Measurements from ENCODE around the gene PAX2.

Gene PAX2

GRCh38 chr10:100769481-100769880, 24.1 kb downstream of the PAX2 start:
- in situ Hi-C loops (cut with MboI; ENCODE audit: low sequenced_read_pairs): no loop called here
- peaks cover 7% of the 10 kb centered on the region; the same call in 1 of the 2 replicates for H3K27me3 ChIP-seq (ENCODE audit: low read depth)
- no peak for DNase-seq (ENCODE audit: low spot score in 2 of 2)

GRCh38 chr10:100773646-100774045, 28.3 kb downstream of the PAX2 start:
- H3K27me3 ChIP-seq (ENCODE audit: low read depth): peaks cover 4% of the 10 kb centered on the region; the same call in 1 of the 2 replicates
- in situ Hi-C loops (cut with MboI; ENCODE audit: low sequenced_read_pairs): no loop called here
- no peaks in the 10 kb centered on the region for H3K9me3 ChIP-seq

More at GRCh38 chr10:100769481-100769880, 24.1 kb downstream of the PAX2 start:
- Histone ChIP-seq H3K9me3 (no peaks in the 10 kb centered on the region), H3K36me3 (replicated peaks) (no peaks in the 10 kb centered on the region), H3K4me1 (no peaks in the 10 kb centered on the region), H3K4me3 (no peak overlapping the region)

GRCh38 chr10:100774223-100774622, 28.8 kb downstream of the PAX2 start:
- Histone ChIP-seq H3K4me3 (no peak overlapping the region), H3K4me1 (no peaks in the 10 kb centered on the region), H3K9me3 (no peaks in the 10 kb centered on the region), H3K27me3 (ENCODE audit: low read depth) (peaks cover 2% of the 10 kb centered on the region; the same call in 1 of the 2 replicates), H3K36me3 (replicated peaks) (no peaks in the 10 kb centered on the region)
- DNase-seq (ENCODE audit: low spot score in 2 of 2): no peak
- in situ Hi-C loops (cut with MboI; ENCODE audit: low sequenced_read_pairs): no loop called here

More at GRCh38 chr10:100773646-100774045, 28.3 kb downstream of the PAX2 start:
- no peaks in the 10 kb centered on the region for H3K36me3 ChIP-seq (replicated peaks)
- no peak for DNase-seq (ENCODE audit: low spot score in 2 of 2)
- H3K4me3 ChIP-seq: no peak overlapping the region
- H3K4me1 ChIP-seq: no peaks in the 10 kb centered on the region

- DNase-seq (ENCODE audit: low spot score in 2 of 2): no peak
- H3K27me3 ChIP-seq (ENCODE audit: low read depth): no peaks in the 10 kb centered on the region; the same call in 1 of the 2 replicates
- no peak overlapping the region for H3K4me3 ChIP-seq
- H3K4me1 ChIP-seq: no peaks in the 10 kb centered on the region
- in situ Hi-C loops (cut with MboI; ENCODE audit: low sequenced_read_pairs): no loop called here
- no peaks in the 10 kb centered on the region for H3K36me3 ChIP-seq (replicated peaks)
- no peaks in the 10 kb centered on the region for H3K9me3 ChIP-seq
These were observed 29.5 kb downstream of the PAX2 start for GRCh38 chr10:100774876-100775275.

GRCh38 chr10:100775386-100775785, 30.0 kb downstream of the PAX2 start:
- no peaks in the 10 kb centered on the region for H3K4me1 ChIP-seq
- in situ Hi-C loops (cut with MboI; ENCODE audit: low sequenced_read_pairs): no loop called here
- H3K36me3 ChIP-seq (replicated peaks): no peaks in the 10 kb centered on the region
- no peaks in the 10 kb centered on the region; the same call in 1 of the 2 replicates for H3K27me3 ChIP-seq (ENCODE audit: low read depth)
- no peak for DNase-seq (ENCODE audit: low spot score in 2 of 2)
- no peaks in the 10 kb centered on the region for H3K9me3 ChIP-seq
- no peak overlapping the region for H3K4me3 ChIP-seq

GRCh38 chr10:100775871-100776270, 30.5 kb downstream of the PAX2 start:
- DNase-seq (ENCODE audit: low spot score in 2 of 2): no peak
- Histone ChIP-seq H3K9me3 (no peaks in the 10 kb centered on the region), H3K27me3 (ENCODE audit: low read depth) (no peaks in the 10 kb centered on the region; the same call in 1 of the 2 replicates), H3K36me3 (replicated peaks) (no peaks in the 10 kb centered on the region), H3K4me3 (no peak overlapping the region), H3K4me1 (no peaks in the 10 kb centered on the region)
- in situ Hi-C loops (cut with MboI; ENCODE audit: low sequenced_read_pairs): no loop called here

- Histone ChIP-seq H3K4me1 (no peaks in the 10 kb centered on the region), H3K4me3 (no peak overlapping the region), H3K9me3 (no peaks in the 10 kb centered on the region), H3K36me3 (replicated peaks) (no peaks in the 10 kb centered on the region), H3K27me3 (ENCODE audit: low read depth) (no peaks in the 10 kb centered on the region; the same call in 1 of the 2 replicates)
- DNase-seq (ENCODE audit: low spot score in 2 of 2): no peak
- in situ Hi-C loops (cut with MboI; ENCODE audit: low sequenced_read_pairs): no loop called here
These were observed 31.3 kb downstream of the PAX2 start for GRCh38 chr10:100776671-100777070.

GRCh38 chr10:100779329-100779728, 33.9 kb downstream of the PAX2 start:
- no peak overlapping the region for H3K4me3 ChIP-seq
- DNase-seq (ENCODE audit: low spot score in 2 of 2): no peak
- in situ Hi-C loops (cut with MboI; ENCODE audit: low sequenced_read_pairs): no loop called here
- no peaks in the 10 kb centered on the region for H3K36me3 ChIP-seq (replicated peaks)
- H3K9me3 ChIP-seq: no peaks in the 10 kb centered on the region
- no peaks in the 10 kb centered on the region for H3K4me1 ChIP-seq
- H3K27me3 ChIP-seq (ENCODE audit: low read depth): no peaks in the 10 kb centered on the region; the same call in 1 of the 2 replicates

GRCh38 chr10:100780324-100780723, 34.9 kb downstream of the PAX2 start:
- no peaks in the 10 kb centered on the region for H3K9me3 ChIP-seq
- H3K27me3 ChIP-seq (ENCODE audit: low read depth): no peaks in the 10 kb centered on the region; the same call in 1 of the 2 replicates

GRCh38 chr10:100781145-100781665, 35.8 kb downstream of the PAX2 start:
- Histone ChIP-seq H3K4me3 (no peak overlapping the region), H3K4me1 (no peaks in the 10 kb centered on the region), H3K9me3 (no peaks in the 10 kb centered on the region), H3K27me3 (ENCODE audit: low read depth) (no peaks in the 10 kb centered on the region; the same call in 1 of the 2 replicates), H3K36me3 (replicated peaks) (no peaks in the 10 kb centered on the region)
- in situ Hi-C loops (cut with MboI; ENCODE audit: low sequenced_read_pairs): no loop called here
- DNase-seq (ENCODE audit: low spot score in 2 of 2): no peak

More at GRCh38 chr10:100780324-100780723, 34.9 kb downstream of the PAX2 start:
- Histone ChIP-seq H3K4me3 (no peak overlapping the region), H3K4me1 (no peaks in the 10 kb centered on the region), H3K36me3 (replicated peaks) (no peaks in the 10 kb centered on the region)
- in situ Hi-C loops (cut with MboI; ENCODE audit: low sequenced_read_pairs): no loop called here
- DNase-seq (ENCODE audit: low spot score in 2 of 2): no peak

GRCh38 chr10:100782461-100783244, 37.3 kb downstream of the PAX2 start:
- DNase-seq (ENCODE audit: low spot score in 2 of 2): no peak
- in situ Hi-C loops (cut with MboI; ENCODE audit: low sequenced_read_pairs): no loop called here
- Histone ChIP-seq H3K36me3 (replicated peaks) (no peaks in the 10 kb centered on the region), H3K4me3 (no peak overlapping the region), H3K27me3 (ENCODE audit: low read depth) (no peaks in the 10 kb centered on the region; the same call in 1 of the 2 replicates), H3K9me3 (no peaks in the 10 kb centered on the region), H3K4me1 (no peaks in the 10 kb centered on the region; the same call in 1 of the 2 replicates)

- H3K27me3 ChIP-seq (ENCODE audit: low read depth): peaks cover 2% of the 10 kb centered on the region; the same call in 1 of the 2 replicates
- H3K4me1 ChIP-seq: no peaks in the 10 kb centered on the region; the same call in 1 of the 2 replicates
- DNase-seq (ENCODE audit: low spot score in 2 of 2): no peak
- H3K36me3 ChIP-seq (replicated peaks): no peaks in the 10 kb centered on the region
- H3K4me3 ChIP-seq: no peak overlapping the region
- in situ Hi-C loops (cut with MboI; ENCODE audit: low sequenced_read_pairs): no loop called here
- no peaks in the 10 kb centered on the region for H3K9me3 ChIP-seq
These were observed 38.7 kb downstream of the PAX2 start for GRCh38 chr10:100784126-100784525.

- DNase-seq (ENCODE audit: low spot score in 2 of 2): no peak
- Histone ChIP-seq H3K27me3 (ENCODE audit: low read depth) (peaks cover 2% of the 10 kb centered on the region; the same call in 1 of the 2 replicates), H3K4me1 (no peaks in the 10 kb centered on the region; the same call in 1 of the 2 replicates), H3K9me3 (no peaks in the 10 kb centered on the region), H3K4me3 (no peak overlapping the region), H3K36me3 (replicated peaks) (no peaks in the 10 kb centered on the region)
- in situ Hi-C loops (cut with MboI; ENCODE audit: low sequenced_read_pairs): no loop called here
These were observed 41.2 kb downstream of the PAX2 start for GRCh38 chr10:100786591-100786990.
